Hepatocyte (in vitro differentiated cells): Measurements from ENCODE around the gene HOXB6.

Source experiments
- CTCF ChIP-seq: fragments of 200-600 bp; sonication (generic); IDR thresholded peaks from 2 replicates; pipeline ENCODE4 v1.5.1; 2016; ENCODE audit warnings: antibody characterized with exemption, mild to moderate bottlenecking; ENCODE audit not compliant: poor library complexity
- EZH2 ChIP-seq: fragments of 200-600 bp; sonication (generic); IDR thresholded peaks from 2 replicates; pipeline ENCODE4 v1.6.1; 2016; ENCODE audit warnings: antibody characterized with exemption, mild to moderate bottlenecking, borderline replicate concordance
- EZH2phosphoT487 ChIP-seq: fragments of 200-600 bp; sonication (generic); IDR thresholded peaks from one replicate; pipeline ENCODE4 v1.6.1; 2018; ENCODE audit warnings: antibody characterized with exemption, mild to moderate bottlenecking, low read depth, moderate library complexity; ENCODE audit not compliant: unreplicated experiment, severe bottlenecking

DNA sequence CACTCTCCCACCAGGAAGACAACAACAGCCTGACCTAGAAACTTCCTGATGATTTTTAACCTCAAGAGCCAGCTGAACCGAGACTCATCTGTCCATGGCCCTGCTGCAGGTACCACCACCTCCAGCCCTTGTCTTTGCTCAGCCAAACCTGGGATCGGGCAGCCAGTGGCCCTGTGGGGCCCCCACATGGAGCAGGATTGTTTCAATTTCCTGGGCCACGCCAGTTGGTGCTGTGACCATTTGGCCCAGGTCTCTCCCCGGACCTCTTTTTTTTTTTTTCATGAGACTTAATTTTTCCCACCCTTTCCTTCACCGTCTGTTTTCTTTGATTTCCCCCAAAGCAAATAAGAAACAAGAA lies 51.6 kb downstream of the HOXB6 start:
- TF ChIP-seq CTCF = no peak
- no peak for TF ChIP-seq EZH2phosphoT487
- no peak for TF ChIP-seq EZH2
